ENCODE results near the gene MCEE.
A peak's percentile ranks its signal among the peaks of the same experiment; 100 is the strongest.

MCEE gene

GRCh38 chr2:71074893-71075395 is 55.1 kb downstream of the MCEE start:
- no peak for DNase-seq

DNA sequence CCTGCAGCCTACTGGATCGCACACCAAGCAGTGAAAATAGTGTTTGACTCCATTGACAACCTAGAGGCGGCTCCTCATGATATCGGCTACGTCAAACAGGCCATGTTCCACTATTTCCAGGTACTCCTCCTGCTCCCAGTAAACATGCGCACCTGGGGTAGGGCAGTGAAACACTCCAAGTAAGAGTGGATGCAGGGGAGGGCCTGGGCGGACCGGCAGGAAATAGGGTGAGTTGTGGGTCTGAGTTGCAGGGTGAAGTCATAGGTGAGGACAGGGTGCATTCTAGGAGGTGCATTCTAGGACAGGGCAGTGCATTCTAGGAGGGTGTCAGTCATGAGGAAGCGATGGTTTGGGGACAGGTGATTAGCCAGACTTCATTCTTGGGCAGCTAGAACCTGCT is 56.6 kb downstream of the MCEE start:
- DNase-seq, result no peak

GRCh38 chr2:71072492-71072891 is 57.5 kb downstream of the MCEE start:
- no peak for DNase-seq

DNA sequence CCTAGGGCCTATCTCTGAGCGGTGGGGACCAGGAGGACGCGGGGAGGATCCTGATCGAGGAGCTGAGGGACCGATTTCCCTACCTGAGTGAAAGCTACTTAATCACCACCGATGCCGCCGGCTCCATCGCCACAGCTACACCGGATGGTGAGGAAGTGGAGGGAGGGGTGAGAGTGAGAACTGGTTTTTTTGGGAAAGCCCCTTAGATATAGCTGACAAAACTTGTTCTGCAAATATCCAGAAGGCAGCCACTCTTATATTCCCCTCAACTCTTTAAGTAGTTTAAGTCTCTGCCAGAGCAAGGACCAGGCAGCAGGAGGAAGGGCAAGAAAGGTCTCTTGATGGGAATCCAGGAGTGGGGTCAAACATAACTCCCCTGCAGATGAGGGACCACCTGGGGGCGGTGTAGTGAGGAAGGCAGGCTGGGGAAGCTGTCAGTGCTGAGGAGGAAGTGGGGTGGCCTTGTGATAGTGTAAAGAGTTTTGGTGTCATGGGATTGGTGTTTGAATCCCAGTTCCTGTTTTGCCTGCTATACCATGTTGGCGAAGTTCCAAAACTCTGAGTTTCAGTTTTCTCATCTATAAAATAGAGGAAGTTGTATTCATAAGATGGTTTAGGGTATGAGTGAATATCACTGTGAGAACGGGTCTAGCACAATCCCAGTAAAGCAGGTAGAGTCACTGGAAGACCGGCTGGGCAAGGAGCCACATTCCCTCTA is 58.2 kb downstream of the MCEE start:
- DNase-seq, result no peak

DNA sequence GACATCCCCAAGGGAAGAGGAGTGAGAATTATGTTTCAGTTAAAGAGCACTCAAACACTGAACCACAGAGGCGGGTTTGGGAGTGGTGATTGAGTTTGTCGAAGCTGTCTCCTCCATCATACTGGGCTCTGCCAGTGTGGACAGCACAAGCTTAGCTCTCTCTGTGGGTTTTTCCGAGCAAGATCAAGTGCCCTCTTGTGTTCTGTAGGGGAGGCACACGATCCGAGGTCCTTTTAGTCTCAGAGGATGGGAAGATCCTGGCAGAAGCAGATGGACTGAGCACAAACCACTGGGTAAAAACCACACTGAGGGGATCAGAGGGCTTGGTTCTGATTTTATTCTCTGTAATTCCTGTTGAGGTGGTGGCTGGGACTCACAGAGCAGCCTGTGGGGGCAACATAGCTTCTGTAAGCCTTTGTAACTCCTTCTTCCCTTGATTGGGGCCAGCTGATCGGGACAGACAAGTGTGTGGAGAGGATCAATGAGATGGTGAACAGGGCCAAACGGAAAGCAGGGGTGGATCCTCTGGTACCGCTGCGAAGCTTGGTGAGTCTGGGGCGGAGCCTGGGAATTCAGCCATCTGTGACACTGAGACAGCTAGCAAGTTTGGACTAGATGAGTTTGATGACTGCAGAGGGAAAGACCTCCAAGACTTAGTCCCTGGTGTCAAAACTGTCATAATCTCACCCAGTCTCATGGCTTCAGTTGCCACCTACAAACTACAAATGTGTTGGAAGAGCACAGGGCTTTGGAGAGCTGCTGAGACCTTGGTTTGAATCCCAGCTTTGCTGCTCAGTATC is 59.5 kb downstream of the MCEE start:
- DNase-seq, result no peak

DNA sequence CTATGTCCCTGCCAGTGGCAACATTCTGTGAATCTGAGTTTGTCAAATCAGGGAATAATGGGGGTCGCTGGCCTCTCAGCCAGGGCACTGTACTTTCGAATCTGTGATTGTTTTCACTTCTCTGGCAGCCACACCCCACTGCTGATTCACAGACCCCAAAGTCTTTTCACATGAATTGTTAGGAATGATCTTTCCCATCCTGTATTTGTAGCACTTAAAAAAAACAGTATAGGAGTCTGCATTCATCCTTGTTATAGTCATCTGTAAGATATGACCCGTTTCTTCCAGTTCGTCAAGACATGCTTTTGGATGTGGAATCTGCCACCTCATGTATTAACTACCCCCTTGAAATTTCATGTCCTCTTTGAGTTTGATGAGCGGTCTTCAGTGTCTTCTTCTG is 60.7 kb downstream of the MCEE start:
- DNase-seq, result no peak

- DNase-seq, result peak; percentile 85
These were observed 61.6 kb downstream of the MCEE start, which contains the start of gene NAGK for GRCh38 chr2:71068218-71069035. Gene NAGK (plus strand): TSS chr2:71068648. CDS start chr2:71068684, 36 bp downstream.

GRCh38 chr2:71067567-71068217 is 62.3 kb downstream of the MCEE start:
- DNase-seq, result no peak

DNA sequence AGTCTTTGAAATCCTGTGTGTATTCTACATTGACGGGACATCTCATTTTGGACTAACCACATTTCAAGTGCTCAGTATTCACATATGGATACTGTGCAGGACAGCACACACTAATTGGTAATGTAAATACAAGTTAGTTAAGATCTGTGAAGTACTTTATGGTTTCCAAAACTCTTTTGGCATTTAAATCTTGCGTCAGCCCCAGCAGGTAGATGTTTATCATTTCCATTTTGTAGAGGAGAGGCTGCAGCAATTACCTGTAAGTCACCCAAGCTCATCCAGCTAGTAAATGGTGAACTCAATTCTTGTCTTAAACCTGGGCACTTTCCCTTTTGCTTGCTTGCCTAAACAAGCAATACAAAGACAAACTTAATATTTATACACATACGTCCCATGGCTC is 63.2 kb downstream of the MCEE start:
- DNase-seq, result no peak

DNA sequence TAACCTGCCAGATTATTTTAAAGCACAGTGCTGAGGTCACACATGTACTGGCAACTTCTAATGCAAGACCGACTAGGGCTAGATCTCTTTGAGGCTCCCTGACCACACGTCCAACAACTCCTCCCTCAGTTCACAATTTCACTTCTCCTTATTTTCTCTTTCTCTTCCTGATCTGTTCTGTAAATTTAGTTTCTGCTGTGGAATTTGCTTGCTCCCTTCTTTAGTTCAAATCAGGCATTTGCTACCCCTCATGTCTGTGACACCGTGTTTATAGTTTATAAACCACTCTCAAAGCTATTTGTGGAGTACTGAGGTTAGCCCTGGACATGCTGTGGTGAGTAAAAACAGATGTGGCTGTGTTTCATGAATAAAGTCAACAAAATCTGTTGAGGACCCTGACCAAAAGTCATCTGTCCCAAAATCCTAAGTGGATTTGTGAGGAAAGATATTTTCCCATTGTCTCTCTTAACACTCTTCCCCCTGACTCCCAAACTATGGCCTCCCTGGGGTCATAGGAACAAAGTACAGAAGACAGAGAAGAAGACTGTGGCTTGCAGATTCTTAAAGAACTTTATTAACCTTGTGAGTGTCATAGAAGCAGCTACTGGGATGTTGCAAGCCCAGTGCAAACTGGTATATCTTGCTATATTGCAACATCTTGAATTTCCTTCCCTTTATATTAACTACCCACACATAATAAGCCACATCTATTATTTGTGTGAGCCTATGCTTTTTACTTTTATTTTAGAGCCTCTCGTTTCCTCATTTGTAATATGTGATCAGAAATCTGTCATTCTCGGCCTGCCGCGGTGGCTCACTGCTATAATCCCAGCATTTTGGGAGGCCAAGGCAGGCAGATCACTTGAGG is 65.0 kb downstream of the MCEE start:
- DNase-seq, result no peak

- no peak for DNase-seq
These were observed 65.9 kb downstream of the MCEE start for GRCh38 chr2:71064110-71064611.

- no peak for DNase-seq
These were observed 66.8 kb downstream of the MCEE start for GRCh38 chr2:71063216-71063615.

DNA sequence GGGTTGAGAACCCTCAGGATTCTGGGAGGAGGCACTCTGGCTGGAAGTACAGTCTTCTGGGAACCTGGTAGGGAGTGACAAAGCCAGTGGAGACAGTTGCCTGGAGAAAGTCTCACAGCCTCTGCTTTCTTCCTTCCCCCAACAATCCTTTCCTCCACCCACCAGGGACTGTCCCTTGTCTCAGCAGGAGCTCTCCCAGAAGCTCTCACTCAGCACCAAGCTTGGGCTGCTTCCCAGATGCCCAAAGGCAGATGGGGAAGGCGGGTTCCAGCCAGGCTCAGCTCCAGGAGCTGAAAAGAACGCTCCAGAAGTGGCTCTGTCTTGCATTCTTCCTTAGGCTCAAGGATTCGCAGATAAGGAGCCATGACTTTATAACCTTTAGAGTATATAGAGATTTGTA is 69.2 kb downstream of the MCEE start:
- no peak for DNase-seq

GRCh38 chr2:71060211-71060610 is 69.8 kb downstream of the MCEE start:
- no peak for DNase-seq
